ENCODE measurements around the gene CACYBP.

GRCh38 chr1:175009532-175009931 is 9.8 kb downstream of the CACYBP start:
- TF ChIP-seq ZNF274 (IDR thresholded peaks at IDR 0.05; ENCODE audit: low read depth, low read length) (no peak), YY1 (IDR thresholded peaks at IDR 0.05; ENCODE audit: insufficient read depth, insufficient read length) (no peak), SUZ12 (IDR thresholded peaks at IDR 0.05; ENCODE audit: extremely low read depth, insufficient read depth, insufficient read length) (no peak)
